ENCODE data around the gene TMEM263. TPM values are rescaled to one million over a fixed set of nuclear protein-coding genes. Genes with fewer than 3 reads are reported as not detected.

The TMEM263 gene
- total RNA-seq, 1 donor from 2014 or later, result 4.6 TPM

DNA sequence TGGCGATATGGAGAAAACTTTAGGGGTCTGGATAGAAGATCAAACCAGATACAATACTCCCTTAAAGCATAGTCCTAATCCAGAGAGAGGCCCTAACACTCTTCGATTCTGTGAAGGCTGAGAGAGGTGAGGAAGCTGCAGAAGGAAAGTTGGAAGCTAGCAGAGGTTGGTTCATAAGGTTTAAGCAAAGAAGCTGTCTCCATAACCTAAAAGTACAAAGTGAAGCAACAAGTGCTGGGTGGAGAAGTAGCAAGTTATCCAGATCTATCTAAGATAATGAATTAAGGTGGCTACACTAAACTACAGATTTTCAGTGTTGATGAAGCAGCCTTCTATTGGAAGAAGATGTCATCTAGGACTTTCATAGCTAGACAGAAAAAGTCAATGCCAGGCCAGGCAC is 55.8 kb downstream of the TMEM263 start:
- TF ChIP-seq, protein P1, sequence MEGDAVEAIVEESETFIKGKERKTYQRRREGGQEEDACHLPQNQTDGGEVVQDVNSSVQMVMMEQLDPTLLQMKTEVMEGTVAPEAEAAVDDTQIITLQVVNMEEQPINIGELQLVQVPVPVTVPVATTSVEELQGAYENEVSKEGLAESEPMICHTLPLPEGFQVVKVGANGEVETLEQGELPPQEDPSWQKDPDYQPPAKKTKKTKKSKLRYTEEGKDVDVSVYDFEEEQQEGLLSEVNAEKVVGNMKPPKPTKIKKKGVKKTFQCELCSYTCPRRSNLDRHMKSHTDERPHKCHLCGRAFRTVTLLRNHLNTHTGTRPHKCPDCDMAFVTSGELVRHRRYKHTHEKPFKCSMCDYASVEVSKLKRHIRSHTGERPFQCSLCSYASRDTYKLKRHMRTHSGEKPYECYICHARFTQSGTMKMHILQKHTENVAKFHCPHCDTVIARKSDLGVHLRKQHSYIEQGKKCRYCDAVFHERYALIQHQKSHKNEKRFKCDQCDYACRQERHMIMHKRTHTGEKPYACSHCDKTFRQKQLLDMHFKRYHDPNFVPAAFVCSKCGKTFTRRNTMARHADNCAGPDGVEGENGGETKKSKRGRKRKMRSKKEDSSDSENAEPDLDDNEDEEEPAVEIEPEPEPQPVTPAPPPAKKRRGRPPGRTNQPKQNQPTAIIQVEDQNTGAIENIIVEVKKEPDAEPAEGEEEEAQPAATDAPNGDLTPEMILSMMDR (IDR thresholded peaks at IDR 0.05; ENCODE audit: partially characterized antibody, unreplicated experiment), result no peak
- H3K27ac Mint-ChIP-seq (ENCODE audit: unreplicated experiment), result no peak overlapping the region

DNA sequence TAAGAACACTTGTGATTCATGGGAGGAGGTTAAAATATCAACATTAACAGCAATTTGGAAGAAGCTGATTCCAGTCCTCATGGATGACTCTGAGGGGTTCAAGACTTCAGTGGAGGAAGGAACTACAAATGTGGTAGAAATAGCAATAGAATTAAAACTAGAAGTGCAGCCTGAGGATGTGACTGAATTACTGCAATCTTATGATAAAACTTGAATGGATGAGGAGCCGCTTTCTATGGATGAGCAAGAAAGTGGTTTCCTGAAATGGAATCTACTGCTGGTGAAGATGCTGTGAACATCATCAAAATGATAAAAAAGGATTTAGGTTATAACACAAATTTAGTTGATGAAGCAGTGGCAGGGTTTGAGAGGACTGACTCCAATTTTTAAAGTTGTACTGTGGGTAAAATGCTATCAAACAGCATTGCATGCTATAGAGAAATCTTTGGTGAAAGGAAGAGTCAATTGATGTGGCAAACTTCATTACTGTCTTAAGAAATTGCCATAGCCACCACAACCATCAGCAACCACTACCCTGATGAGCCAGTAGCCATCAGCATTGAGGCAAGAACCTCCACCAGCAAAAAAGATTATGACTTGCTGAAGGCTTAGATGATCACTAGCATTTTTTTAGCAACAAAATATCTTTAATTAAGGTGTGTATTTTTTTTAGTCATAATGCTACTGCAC is 57.2 kb downstream of the TMEM263 start:
- DNase-seq, result no peak
- peaks cover 5% of the 10 kb centered on the region for H3K36me3 Mint-ChIP-seq (ENCODE audit: unreplicated experiment)
- H3K4me3 Mint-ChIP-seq (ENCODE audit: unreplicated experiment), result no peak overlapping the region
- TF ChIP-seq, protein P1 (IDR thresholded peaks at IDR 0.05; ENCODE audit: partially characterized antibody, unreplicated experiment), result no peak
- H3K4me1 Mint-ChIP-seq (ENCODE audit: low read depth, unreplicated experiment), result no peaks in the 10 kb centered on the region
- H3K27ac Mint-ChIP-seq (ENCODE audit: unreplicated experiment), result no peak overlapping the region
- H3K27me3 Mint-ChIP-seq (ENCODE audit: unreplicated experiment), result no peaks in the 10 kb centered on the region
- peaks cover 2% of the 10 kb centered on the region for H3K9me3 Mint-ChIP-seq (ENCODE audit: unreplicated experiment)

More for the DNA sequence above, 55.8 kb downstream of the TMEM263 start:
- Mint-ChIP-seq H3K36me3 (ENCODE audit: unreplicated experiment) (peaks cover 5% of the 10 kb centered on the region), H3K4me3 (ENCODE audit: unreplicated experiment) (no peak overlapping the region), H3K9me3 (ENCODE audit: unreplicated experiment) (peaks cover 2% of the 10 kb centered on the region), H3K4me1 (ENCODE audit: low read depth, unreplicated experiment) (no peaks in the 10 kb centered on the region), H3K27me3 (ENCODE audit: unreplicated experiment) (no peaks in the 10 kb centered on the region)
- no peak for DNase-seq

DNA sequence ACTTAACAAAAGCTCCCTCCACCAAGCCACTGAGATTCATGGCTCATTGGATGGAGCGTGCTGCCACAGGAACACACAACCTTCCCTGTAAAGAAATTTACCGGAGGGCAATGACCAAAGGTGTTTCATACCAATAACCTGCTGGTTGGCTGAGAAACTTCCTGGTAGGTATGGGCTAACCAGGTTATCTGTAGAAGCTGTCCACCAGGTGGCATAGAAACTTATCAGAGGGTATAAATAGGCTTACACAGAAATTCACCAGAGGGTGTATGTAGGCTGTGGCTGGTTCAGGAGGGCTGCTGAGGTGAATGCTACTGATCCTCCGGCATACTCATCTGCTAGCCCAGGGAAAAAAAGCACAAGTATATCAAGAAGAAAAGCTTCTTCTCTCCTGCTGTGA is 58.3 kb downstream of the TMEM263 start:
- H3K9me3 Mint-ChIP-seq (ENCODE audit: unreplicated experiment), result no peaks in the 10 kb centered on the region
- no peak for DNase-seq
- no peak overlapping the region for H3K4me3 Mint-ChIP-seq (ENCODE audit: unreplicated experiment)
- no peak overlapping the region for H3K27ac Mint-ChIP-seq (ENCODE audit: unreplicated experiment)
- TF ChIP-seq, protein P1 (IDR thresholded peaks at IDR 0.05; ENCODE audit: partially characterized antibody, unreplicated experiment), result no peak
- no peaks in the 10 kb centered on the region for H3K4me1 Mint-ChIP-seq (ENCODE audit: low read depth, unreplicated experiment)
- no peaks in the 10 kb centered on the region for H3K36me3 Mint-ChIP-seq (ENCODE audit: unreplicated experiment)
- no peaks in the 10 kb centered on the region for H3K27me3 Mint-ChIP-seq (ENCODE audit: unreplicated experiment)

DNA sequence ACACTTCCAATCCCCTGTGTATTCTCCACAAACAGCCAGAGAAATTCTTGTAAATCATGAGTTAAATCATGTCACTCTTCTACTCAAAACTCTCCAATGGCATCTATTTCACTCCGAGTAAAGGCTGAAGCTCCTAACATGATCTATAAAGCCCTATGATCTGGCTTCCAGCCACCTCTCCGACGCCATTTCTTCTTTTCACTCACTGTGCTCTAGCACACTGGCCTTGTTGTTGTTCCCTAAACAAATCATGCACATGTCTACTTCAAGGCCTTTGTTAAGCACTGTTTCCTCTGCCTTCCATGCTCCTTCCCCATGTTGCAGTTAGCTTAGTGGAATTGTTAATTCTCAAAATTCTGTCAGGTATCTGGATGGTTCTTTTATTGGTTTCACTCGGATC is 61.3 kb downstream of the TMEM263 start:
- Mint-ChIP-seq H3K9me3 (ENCODE audit: unreplicated experiment) (no peaks in the 10 kb centered on the region), H3K27ac (ENCODE audit: unreplicated experiment) (no peak overlapping the region), H3K4me1 (ENCODE audit: low read depth, unreplicated experiment) (no peaks in the 10 kb centered on the region), H3K36me3 (ENCODE audit: unreplicated experiment) (no peaks in the 10 kb centered on the region), H3K4me3 (ENCODE audit: unreplicated experiment) (no peak overlapping the region), H3K27me3 (ENCODE audit: unreplicated experiment) (no peaks in the 10 kb centered on the region)
- no peak for DNase-seq
- TF ChIP-seq, protein P1 (IDR thresholded peaks at IDR 0.05; ENCODE audit: partially characterized antibody, unreplicated experiment), result no peak

DNA sequence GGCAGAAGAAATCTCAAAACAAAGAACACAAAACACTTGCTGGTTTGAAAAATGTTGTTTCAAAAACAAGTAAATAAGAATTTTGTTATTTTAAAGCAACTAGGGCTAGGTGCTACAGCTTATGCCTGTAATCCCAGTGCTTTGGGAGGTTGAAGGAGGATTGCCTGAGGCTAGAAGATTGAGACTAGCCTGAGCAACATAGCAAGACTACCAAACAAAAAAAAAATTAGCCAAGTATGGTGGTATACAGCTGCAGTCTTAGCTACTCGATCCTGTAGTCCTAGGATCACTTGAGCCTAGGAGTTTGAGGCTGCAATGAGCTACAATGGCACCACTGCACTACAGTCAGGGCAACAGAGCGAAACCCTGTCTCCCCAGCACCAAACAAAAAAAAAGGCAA is 63.8 kb downstream of the TMEM263 start:
- TF ChIP-seq, protein P1 (IDR thresholded peaks at IDR 0.05; ENCODE audit: partially characterized antibody, unreplicated experiment), result no peak
- H3K4me3 Mint-ChIP-seq (ENCODE audit: unreplicated experiment), result no peak overlapping the region
- no peaks in the 10 kb centered on the region for H3K9me3 Mint-ChIP-seq (ENCODE audit: unreplicated experiment)
- no peaks in the 10 kb centered on the region for H3K27me3 Mint-ChIP-seq (ENCODE audit: unreplicated experiment)
- H3K4me1 Mint-ChIP-seq (ENCODE audit: low read depth, unreplicated experiment), result no peaks in the 10 kb centered on the region
- no peak overlapping the region for H3K27ac Mint-ChIP-seq (ENCODE audit: unreplicated experiment)
- H3K36me3 Mint-ChIP-seq (ENCODE audit: unreplicated experiment), result no peaks in the 10 kb centered on the region
- no peak for DNase-seq

Data from glutamatergic neuron (in vitro differentiated cells).